Transverse colon (tissue), 4 donors: ENCODE results near the gene RAB37. TPM values are rescaled to one million over a fixed set of nuclear protein-coding genes. Genes with fewer than 3 reads are reported as not detected.
A peak's percentile ranks its signal among the peaks of the same experiment; 100 is the strongest.

Experiments used
- DNase-seq: peaks from one replicate; pipeline ENCODE4 v3.0.0-alpha.2; 2019
- H3K27ac ChIP-seq, 4 donors: fragments of 200-600 bp; sonication (generic); 2 replicates each; pipeline ENCODE4 v1.5.1; 2016 to 2018; ENCODE audit warnings: inconsistent platforms in 4 of 4
- H3K27me3 ChIP-seq: fragments of 200-600 bp; sonication (generic); 2 replicates; pipeline ENCODE4 v1.5.1; 2017; ENCODE audit warnings: inconsistent platforms
- H3K36me3 ChIP-seq, 4 donors: fragments of 200-600 bp; sonication (generic); 2 replicates each; pipeline ENCODE4 v1.5.1; 2017 to 2019; ENCODE audit warnings: inconsistent platforms in 4 of 4
- H3K4me1 ChIP-seq, 4 donors: fragments of 200-600 bp; sonication (generic); 2 replicates each; pipeline ENCODE4 v1.5.1; 2017 to 2020; ENCODE audit warnings: inconsistent platforms in 4 of 4
- H3K4me3 ChIP-seq, 4 donors: fragments of 200-600 bp; sonication (generic); 1 replicate in 1 of 4; 2 replicates in 3 of 4; pipeline versions ENCODE4 v1.5.1 to v1.6.1; 2017 to 2019; ENCODE audit warnings: inconsistent platforms in 4 of 4
- H3K9me3 ChIP-seq, 2 donors: fragments of 200-600 bp; sonication (generic); 2 replicates each; pipeline ENCODE4 v1.5.1; 2017 to 2019; ENCODE audit warnings: inconsistent platforms in 2 of 2
- CTCF ChIP-seq, 5 experiments: fragments of 200-600 bp in 3 of 5; fragments of 450-650 bp in 2 of 5; sonication (generic) in 3 of 5; IDR thresholded peaks; 1 replicate in 2 of 5; 2 replicates in 3 of 5; pipeline ENCODE4 v1.5.1; 2016 to 2017; ENCODE audit warnings: antibody characterized with exemption in 5 of 5, inconsistent platforms in 3 of 5, mild to moderate bottlenecking in 2 of 5, moderate library complexity in 1 of 5
- EP300 ChIP-seq: sonication (generic); formaldehyde crosslinking; IDR thresholded peaks from one replicate; pipeline ENCODE4 v1.6.1; 2017; ENCODE audit warnings: antibody characterized with exemption, low read depth
- POLR2A ChIP-seq: fragments of 450-650 bp; IDR thresholded peaks from one replicate; pipeline ENCODE4 v1.6.1; 2016; ENCODE audit warnings: antibody characterized with exemption, mild to moderate bottlenecking, moderate library complexity
- POLR2AphosphoS5 ChIP-seq, 3 donors: sonication (generic); formaldehyde crosslinking; IDR thresholded peaks; one replicate each; pipeline ENCODE4 v1.6.1; 2016; ENCODE audit warnings: antibody characterized with exemption in 3 of 3
- WGBS, 2 donors: methylation state at CpG; one replicate each; pipeline ENCODE4 v1.1.5; 2018; ENCODE audit warnings: low coverage in 1 of 2; 5-methylcytosine and 5-hydroxymethylcytosine counted together
- in situ Hi-C, 4 donors: fragments of 200-750 bp; cut with MboI; loops; one replicate each; pipeline versions ENCODE4 v1.15.0 to v1.15.1; 2017; ENCODE audit warnings: low sequenced_read_pairs in 3 of 4, low pct_ligation_motif_present in 1 of 4, low pct_unique_long_range_greater_than_20kb in 1 of 4
- intact Hi-C: fragments of 100-400 bp; cut with DNase I; formaldehyde crosslinking; loops from one replicate; pipeline ENCODE4 v1.15.1; 2023; ENCODE audit warnings: low total_unique reads
- total RNA-seq, 4 donors: library from RNA; depleted of rRNA; stranded (reverse); fragments of >200 nt; gene quantifications; one replicate each; pipeline ENCODE4 v1.1.0, GENCODE V29; 2016

RAB37 gene
- total RNA-seq, 4 donors from 2014 or later: 5.2 to 10.5 (median 5.4) TPM; not detected in 1

- DNase-seq: peak; percentile 42
- H3K4me1 ChIP-seq: peaks cover 10 to 38% (median 32%) of the 10 kb centered on the region in 4 donors
- TF ChIP-seq POLR2A: no peak
- TF ChIP-seq CTCF (IDR thresholded peaks at IDR 0.05): peak in 4 of 5 experiments; percentile 20 to 46 (median 27)
- in situ Hi-C loops (loop anchor here in 3 of 4 donors (5.0 to 25.0 kb wide), 3 partner anchors 80 to 125 kb away; partner anchors contain the start of genes FDXR (in 2 of the 3) and GRIN2C (in 2 of the 3)), intact Hi-C loops (no loop called here)
- H3K27me3 ChIP-seq: peaks cover 47% of the 10 kb centered on the region
- peak overlapping the region; percentile 47 to 72 (median 62) for H3K27ac ChIP-seq
- peak overlapping the region; percentile 8 to 49 (median 25) for H3K4me3 ChIP-seq
- H3K9me3 ChIP-seq: no peaks in the 10 kb centered on the region
- WGBS, 2 donors: 4% methylated on average over 23 of the region's 38 CpGs; no CpG with 5 or more reads in 1 of the 2 donors
- no peaks in the 10 kb centered on the region for H3K36me3 ChIP-seq
Measured at GRCh38 chr17:74737299-74738050, 419 bp downstream of the RAB37 start.

- peak overlapping the region; percentile 47 to 72 (median 62) for H3K27ac ChIP-seq
- TF ChIP-seq EP300 (no peak), CTCF (IDR thresholded peaks at IDR 0.05) (no peak), POLR2A (peak; percentile 58), POLR2AphosphoS5 (IDR thresholded peaks at IDR 0.05) (peak; percentile 7 to 66 (median 57))
- no peaks in the 10 kb centered on the region for H3K36me3 ChIP-seq
- intact Hi-C loops: no loop called here
- peak; percentile 76 for DNase-seq
- H3K9me3 ChIP-seq: no peaks in the 10 kb centered on the region
- in situ Hi-C loops: loop anchor here in 3 of 4 donors (5.0 to 25.0 kb wide), 3 partner anchors 81 to 124 kb away; partner anchors contain the start of genes FDXR (in 2 of the 3) and GRIN2C (in 2 of the 3)
- peaks cover 47% of the 10 kb centered on the region for H3K27me3 ChIP-seq
- H3K4me1 ChIP-seq: peaks cover 10 to 46% (median 32%) of the 10 kb centered on the region in 4 donors
- WGBS, 2 donors: 24% methylated on average over 14 of the region's 16 CpGs; no CpG with 5 or more reads in 1 of the 2 donors
- H3K4me3 ChIP-seq: peak overlapping the region in 3 of 4 donors; percentile 8 to 49 (median 38)
Measured at GRCh38 chr17:74738051-74738996, 1.3 kb downstream of the RAB37 start.

GRCh38 chr17:74739227-74739831 is 2.3 kb downstream of the RAB37 start:
- Histone ChIP-seq H3K4me3 (no peak overlapping the region), H3K27ac (peak overlapping the region in 3 of 4 donors; percentile 47 to 72 (median 57)), H3K4me1 (peaks cover 10 to 51% (median 33%) of the 10 kb centered on the region in 4 donors), H3K36me3 (no peaks in the 10 kb centered on the region), H3K9me3 (no peaks in the 10 kb centered on the region), H3K27me3 (peaks cover 47% of the 10 kb centered on the region)
- in situ Hi-C loops (loop anchor here in 3 of 4 donors (5.0 to 25.0 kb wide), 3 partner anchors 82 to 123 kb away; partner anchors contain the start of genes FDXR (in 2 of the 3) and GRIN2C (in 2 of the 3)), intact Hi-C loops (no loop called here)
- no peak for DNase-seq
- WGBS, 2 donors: 58 to 83% methylated on average over 5 to 12 of the region's 12 CpGs
- TF ChIP-seq POLR2A: no peak
- TF ChIP-seq EP300: no peak
- no peak for TF ChIP-seq POLR2AphosphoS5 (IDR thresholded peaks at IDR 0.05)
- no peak for TF ChIP-seq CTCF (IDR thresholded peaks at IDR 0.05)
